Adrenal gland (tissue), 5 donors: ENCODE data around the gene REXO2.

Experiments
- CTCF ChIP-seq, 6 experiments: fragments of 450-650 bp in 4 of 6; fragments of 200-600 bp in 2 of 6; sonication (generic) in 1 of 6; IDR thresholded peaks; 1 replicate in 5 of 6; 2 replicates in 1 of 6; pipeline versions ENCODE4 v1.5.1 to v1.8.0; 2016 to 2021; ENCODE audit warnings: antibody characterized with exemption in 6 of 6, mild to moderate bottlenecking in 2 of 6, moderate library complexity in 1 of 6
- POLR2A ChIP-seq, 2 donors: fragments of 450-650 bp; IDR thresholded peaks; one replicate each; pipeline ENCODE4 v1.6.1; 2017; ENCODE audit warnings: antibody characterized with exemption in 2 of 2, mild to moderate bottlenecking in 2 of 2, moderate library complexity in 1 of 2
- donor health status: DM: no; HTN: no; CAD: no.

DNA sequence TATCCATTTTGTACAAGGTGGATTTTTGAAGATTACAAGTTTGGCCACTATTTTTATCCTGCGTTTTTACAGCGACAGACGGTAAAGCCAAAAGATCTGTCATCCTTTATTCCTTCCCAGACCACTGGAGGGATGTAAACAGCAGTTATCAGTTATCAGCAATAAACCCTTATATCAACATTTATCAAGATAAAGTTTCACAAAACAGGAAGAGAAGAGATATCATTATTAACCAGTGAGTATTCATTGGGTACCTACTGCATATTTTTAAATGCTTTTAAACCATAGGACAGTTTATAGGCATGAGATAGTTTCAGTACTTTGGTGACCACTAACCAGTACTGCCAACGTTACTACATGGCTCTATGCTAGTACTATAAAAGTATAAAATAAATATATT, 5.9 kb upstream of the REXO2 start:
- TF ChIP-seq CTCF (IDR thresholded peaks at IDR 0.05): no peak
- no peak for TF ChIP-seq POLR2A (IDR thresholded peaks at IDR 0.05)
